Ramos (cell line): ENCODE results near the gene INPP5D.
"Not testable (repeated sequence)": the region's sequence is repeated elsewhere in the genome, so short reads cannot be mapped to it uniquely, and the experiment has no call there.

Experiments
- in situ Hi-C: fragments of 300-500 bp; cut with MboI; formaldehyde crosslinking; loops from one replicate; pipeline ENCODE4 v1.14.3; 2022; ENCODE audit warnings: low sequenced_read_pairs; ENCODE audit not compliant: unreplicated experiment

The INPP5D gene

GRCh38 chr2:233191016-233191415 lies 130.9 kb downstream of the INPP5D start:
- in situ Hi-C loops, result not testable (repeated sequence)

- in situ Hi-C loops, result no loop called here
These were observed 133.6 kb downstream of the INPP5D start for GRCh38 chr2:233193738-233194137.

- in situ Hi-C loops, result no loop called here
These were observed 134.9 kb downstream of the INPP5D start for GRCh38 chr2:233195027-233195426.

- in situ Hi-C loops, result no loop called here
These were observed 136.9 kb downstream of the INPP5D start for GRCh38 chr2:233197022-233197421.

GRCh38 chr2:233198026-233198425 lies 137.9 kb downstream of the INPP5D start:
- in situ Hi-C loops, result no loop called here

- in situ Hi-C loops, result no loop called here
These were observed 139.7 kb downstream of the INPP5D start for GRCh38 chr2:233199870-233200269.

GRCh38 chr2:233200790-233201189 lies 140.6 kb downstream of the INPP5D start:
- in situ Hi-C loops, result not testable (repeated sequence)

- in situ Hi-C loops, result no loop called here
These were observed 141.3 kb downstream of the INPP5D start for GRCh38 chr2:233201258-233202013.

- in situ Hi-C loops, result no loop called here
These were observed 142.4 kb downstream of the INPP5D start for GRCh38 chr2:233202531-233202944.

- in situ Hi-C loops, result no loop called here
These were observed 142.9 kb downstream of the INPP5D start for GRCh38 chr2:233203060-233203459.

- in situ Hi-C loops, result no loop called here
These were observed 144.3 kb downstream of the INPP5D start for GRCh38 chr2:233204286-233204936.

- in situ Hi-C loops, result no loop called here
These were observed 148.4 kb downstream of the INPP5D start for GRCh38 chr2:233208382-233209116.

- in situ Hi-C loops, result no loop called here
These were observed 149.0 kb downstream of the INPP5D start for GRCh38 chr2:233209117-233209532.

- in situ Hi-C loops, result no loop called here
These were observed 149.5 kb downstream of the INPP5D start for GRCh38 chr2:233209533-233210171.

GRCh38 chr2:233210281-233210680 lies 150.1 kb downstream of the INPP5D start:
- in situ Hi-C loops, result no loop called here

GRCh38 chr2:233210843-233211547 lies 150.9 kb downstream of the INPP5D start:
- in situ Hi-C loops, result no loop called here

GRCh38 chr2:233211548-233211895 lies 151.4 kb downstream of the INPP5D start:
- in situ Hi-C loops, result no loop called here

- in situ Hi-C loops, result no loop called here
These were observed 152.9 kb downstream of the INPP5D start for GRCh38 chr2:233213011-233213410.

- in situ Hi-C loops, result no loop called here
These were observed 153.8 kb downstream of the INPP5D start for GRCh38 chr2:233213975-233214374.

- in situ Hi-C loops, result no loop called here
These were observed 157.8 kb downstream of the INPP5D start for GRCh38 chr2:233217892-233218377.
